Measurements from ENCODE around the gene DHX36.

DHX36 gene

GRCh38 chr3:154285221-154285620 lies 39.1 kb downstream of the DHX36 start:
- H3K27ac ChIP-seq: no peak overlapping the region
- no peak for TF ChIP-seq CTCF (conservative IDR thresholded peaks at IDR 0.05)

GRCh38 chr3:154280161-154280560 lies 44.1 kb downstream of the DHX36 start:
- TF ChIP-seq CTCF (conservative IDR thresholded peaks at IDR 0.05): no peak
- H3K27ac ChIP-seq: no peak overlapping the region; the same call in 1 of the 2 replicates

GRCh38 chr3:154275965-154276364 lies 48.3 kb downstream of the DHX36 start:
- H3K27ac ChIP-seq: no peak overlapping the region
- no peak for TF ChIP-seq CTCF (conservative IDR thresholded peaks at IDR 0.05)

GRCh38 chr3:154275292-154275691 lies 49.0 kb downstream of the DHX36 start:
- no peak overlapping the region for H3K27ac ChIP-seq
- no peak for TF ChIP-seq CTCF (conservative IDR thresholded peaks at IDR 0.05)

DNA sequence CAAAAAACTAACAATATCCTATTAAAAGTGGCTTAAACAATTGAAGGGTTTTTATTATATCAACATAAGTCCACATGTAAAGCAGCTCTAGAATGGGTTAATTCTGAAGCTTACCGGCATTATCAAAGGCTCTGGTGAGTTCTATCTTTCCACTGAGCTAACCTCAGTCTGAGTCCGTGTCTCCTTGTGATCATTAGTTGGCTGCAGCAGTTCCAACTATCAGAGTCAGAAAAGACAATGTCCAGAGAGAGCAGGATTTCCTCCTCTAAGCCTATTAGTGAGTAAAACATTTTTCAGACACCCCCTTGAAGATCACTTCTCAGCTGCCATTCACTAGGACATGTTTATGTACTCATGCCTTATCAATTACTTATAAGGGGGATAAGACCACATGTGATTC lies 49.9 kb downstream of the DHX36 start:
- no peak for TF ChIP-seq CTCF (conservative IDR thresholded peaks at IDR 0.05)
- no peak overlapping the region for H3K27ac ChIP-seq

- no peak overlapping the region for H3K27ac ChIP-seq
- TF ChIP-seq CTCF (conservative IDR thresholded peaks at IDR 0.05): no peak
Measured at GRCh38 chr3:154273381-154273780, 50.9 kb downstream of the DHX36 start.

GRCh38 chr3:154254527-154254926 lies 69.8 kb downstream of the DHX36 start:
- no peak overlapping the region for H3K27ac ChIP-seq
- TF ChIP-seq CTCF (conservative IDR thresholded peaks at IDR 0.05): no peak

All from VCaP (cell line).